Activated CD8-positive, alpha-beta memory T cell treated with anti-CD3 and anti-CD28 coated beads, Interleukin-2, amount 50 U/mL, for 24 hours (primary cell): ENCODE results near the gene BCL10.
"Not testable (repeated sequence)": the region's sequence is repeated elsewhere in the genome, so short reads cannot be mapped to it uniquely, and the experiment has no call there.

ENCODE experiments used
- DNase-seq: peaks from one replicate; pipeline ENCODE4 v3.0.0-alpha.2; 2020; ENCODE audit errors: extremely low read depth

The BCL10 gene

GRCh38 chr1:85267313-85267712, 9.1 kb downstream of the BCL10 start:
- DNase-seq = no peak

- DNase-seq = no peak
Measured at GRCh38 chr1:85264150-85264549, 12.3 kb downstream of the BCL10 start.

- no peak for DNase-seq
Measured at GRCh38 chr1:85262985-85263384, 13.4 kb downstream of the BCL10 start.

GRCh38 chr1:85259912-85260274, 16.5 kb downstream of the BCL10 start:
- no peak for DNase-seq

GRCh38 chr1:85259118-85259911, 17.1 kb downstream of the BCL10 start, which contains the start of gene C1orf52:
C1orf52 (minus strand) TSS chr1:85259662; CDS start chr1:85259633, 29 bp downstream.
- DNase-seq = peak; percentile 95

- DNase-seq = no peak
Measured at GRCh38 chr1:85258536-85259117, 17.8 kb downstream of the BCL10 start.

- DNase-seq = not testable (repeated sequence)
Measured at GRCh38 chr1:85249042-85249441, 27.4 kb downstream of the BCL10 start.

- no peak for DNase-seq
Measured at GRCh38 chr1:85245891-85246290, 30.5 kb downstream of the BCL10 start.

GRCh38 chr1:85245456-85245855, 31.0 kb downstream of the BCL10 start:
- DNase-seq = no peak

- no peak for DNase-seq
Measured at GRCh38 chr1:85244271-85245061, 32.0 kb downstream of the BCL10 start.

GRCh38 chr1:85243372-85243771, 33.1 kb downstream of the BCL10 start:
- no peak for DNase-seq

GRCh38 chr1:85240643-85241042, 35.8 kb downstream of the BCL10 start:
- no peak for DNase-seq

GRCh38 chr1:85240174-85240601, 36.2 kb downstream of the BCL10 start:
- no peak for DNase-seq

GRCh38 chr1:85237613-85238012, 38.8 kb downstream of the BCL10 start:
- no peak for DNase-seq

- no peak for DNase-seq
Measured at GRCh38 chr1:85230305-85230977, 46.0 kb downstream of the BCL10 start.

GRCh38 chr1:85229574-85230097, 46.8 kb downstream of the BCL10 start:
- DNase-seq = no peak

GRCh38 chr1:85228972-85229371, 47.5 kb downstream of the BCL10 start:
- DNase-seq = no peak

- DNase-seq = no peak
Measured at GRCh38 chr1:85225624-85226380, 50.6 kb downstream of the BCL10 start.

- no peak for DNase-seq
Measured at GRCh38 chr1:85224734-85225623, 51.5 kb downstream of the BCL10 start.

GRCh38 chr1:85224295-85224694, 52.1 kb downstream of the BCL10 start:
- DNase-seq = no peak
